DMS53 (cell line): ENCODE results near the gene NANOS2.
"Not testable (repeated sequence)": the region's sequence is repeated elsewhere in the genome, so short reads cannot be mapped to it uniquely, and the experiment has no call there.

Experiments used
- DNase-seq: peaks from one replicate; lab custom pipeline; 2025; lab: John Stamatoyannopoulos, UW

The NANOS2 gene

DNA sequence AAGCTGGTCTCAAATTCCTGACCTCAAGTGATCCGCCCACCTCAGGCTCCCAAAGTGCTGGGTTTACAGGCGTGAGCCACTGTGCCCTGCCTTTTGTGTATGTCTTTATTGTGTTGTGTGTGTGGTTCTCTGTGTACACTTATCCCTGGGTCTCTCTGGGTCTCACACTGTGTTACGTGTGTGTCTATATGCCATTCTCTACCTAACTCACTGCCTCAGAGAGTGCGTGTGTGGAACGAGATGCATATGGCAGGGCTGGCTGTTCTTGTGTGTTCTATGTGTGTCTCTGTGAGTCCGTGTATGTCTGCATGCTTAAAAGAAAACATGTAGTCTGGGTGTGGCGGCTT, 40.0 kb downstream of the NANOS2 start:
- DNase-seq: no peak

DNA sequence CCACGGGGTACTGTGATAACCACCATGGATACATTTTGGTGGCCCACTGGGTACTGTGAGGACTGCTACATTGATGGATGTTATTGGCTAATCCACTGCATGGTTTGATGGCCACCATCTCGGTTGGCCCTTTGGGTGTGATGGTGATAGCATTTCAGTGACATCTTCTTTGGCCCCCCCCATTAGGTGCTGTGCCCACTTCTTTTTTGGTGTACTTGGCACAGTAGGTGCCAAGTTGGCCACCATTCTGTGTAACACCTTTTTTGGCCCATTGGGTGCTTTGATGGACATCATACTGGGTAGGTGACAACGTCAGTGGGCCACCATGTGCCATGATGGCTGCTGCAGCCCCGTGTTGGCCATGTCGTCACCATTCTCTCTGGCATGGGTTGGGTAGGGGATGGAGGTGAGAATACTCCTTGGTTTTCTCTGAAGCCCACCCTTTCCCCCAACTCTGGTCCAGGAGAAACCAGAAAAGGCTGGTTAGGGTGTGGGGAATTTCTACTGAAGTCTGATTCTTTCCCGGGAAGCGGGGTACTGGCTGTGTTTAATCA, 41.3 kb downstream of the NANOS2 start:
- DNase-seq: no peak

DNA sequence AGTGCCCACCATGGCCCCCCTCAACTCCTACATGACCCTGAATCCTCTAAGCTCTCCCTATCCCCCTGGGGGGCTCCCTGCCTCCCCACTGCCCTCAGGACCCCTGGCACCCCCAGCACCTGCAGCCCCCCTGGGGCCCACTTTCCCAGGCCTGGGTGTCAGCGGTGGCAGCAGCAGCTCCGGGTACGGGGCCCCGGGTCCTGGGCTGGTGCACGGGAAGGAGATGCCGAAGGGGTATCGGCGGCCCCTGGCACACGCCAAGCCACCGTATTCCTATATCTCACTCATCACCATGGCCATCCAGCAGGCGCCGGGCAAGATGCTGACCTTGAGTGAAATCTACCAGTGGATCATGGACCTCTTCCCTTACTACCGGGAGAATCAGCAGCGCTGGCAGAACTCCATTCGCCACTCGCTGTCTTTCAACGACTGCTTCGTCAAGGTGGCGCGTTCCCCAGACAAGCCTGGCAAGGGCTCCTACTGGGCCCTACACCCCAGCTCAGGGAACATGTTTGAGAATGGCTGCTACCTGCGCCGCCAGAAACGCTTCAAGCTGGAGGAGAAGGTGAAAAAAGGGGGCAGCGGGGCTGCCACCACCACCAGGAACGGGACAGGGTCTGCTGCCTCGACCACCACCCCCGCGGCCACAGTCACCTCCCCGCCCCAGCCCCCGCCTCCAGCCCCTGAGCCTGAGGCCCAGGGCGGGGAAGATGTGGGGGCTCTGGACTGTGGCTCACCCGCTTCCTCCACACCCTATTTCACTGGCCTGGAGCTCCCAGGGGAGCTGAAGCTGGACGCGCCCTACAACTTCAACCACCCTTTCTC, 42.3 kb downstream of the NANOS2 start:
- no peak for DNase-seq

DNA sequence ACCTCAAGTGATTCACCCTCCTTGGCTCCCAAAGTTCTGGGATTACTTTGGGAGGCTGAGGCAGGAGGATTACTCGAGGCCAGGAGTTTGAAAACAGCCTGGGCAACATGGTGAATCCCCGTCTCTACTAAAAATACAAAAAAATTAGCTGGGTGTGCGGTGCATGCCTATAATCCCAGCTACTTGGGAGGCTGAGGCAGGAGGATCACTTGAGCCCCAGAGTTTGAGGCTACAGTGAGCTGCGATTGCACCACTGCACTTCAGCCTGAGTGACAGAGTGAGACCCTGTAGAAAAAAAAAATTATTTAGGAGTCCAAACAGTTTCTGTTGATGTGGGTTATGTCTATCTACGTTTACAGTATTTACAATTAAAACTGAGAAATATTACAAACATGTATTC, 43.8 kb downstream of the NANOS2 start:
- DNase-seq: no peak

DNA sequence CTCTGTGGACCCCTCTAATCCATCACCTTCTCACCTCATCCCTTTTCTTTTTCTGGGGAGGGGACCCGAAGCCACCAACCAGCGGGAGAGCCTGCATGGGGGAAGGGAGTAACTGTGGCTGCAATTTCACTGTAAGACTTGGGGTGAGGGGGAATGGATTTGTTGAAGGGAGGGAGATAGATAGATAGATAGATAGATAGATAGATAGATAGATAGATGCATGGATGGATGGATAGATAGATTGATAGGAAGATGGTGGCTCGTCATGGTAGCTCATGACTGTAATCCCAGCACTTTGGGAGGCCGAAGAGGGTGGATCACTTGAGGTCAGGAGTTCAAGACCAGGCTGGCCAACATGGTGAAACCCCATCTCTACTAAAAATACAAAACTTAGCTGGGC, 47.3 kb downstream of the NANOS2 start:
- DNase-seq: not testable (repeated sequence)

DNA sequence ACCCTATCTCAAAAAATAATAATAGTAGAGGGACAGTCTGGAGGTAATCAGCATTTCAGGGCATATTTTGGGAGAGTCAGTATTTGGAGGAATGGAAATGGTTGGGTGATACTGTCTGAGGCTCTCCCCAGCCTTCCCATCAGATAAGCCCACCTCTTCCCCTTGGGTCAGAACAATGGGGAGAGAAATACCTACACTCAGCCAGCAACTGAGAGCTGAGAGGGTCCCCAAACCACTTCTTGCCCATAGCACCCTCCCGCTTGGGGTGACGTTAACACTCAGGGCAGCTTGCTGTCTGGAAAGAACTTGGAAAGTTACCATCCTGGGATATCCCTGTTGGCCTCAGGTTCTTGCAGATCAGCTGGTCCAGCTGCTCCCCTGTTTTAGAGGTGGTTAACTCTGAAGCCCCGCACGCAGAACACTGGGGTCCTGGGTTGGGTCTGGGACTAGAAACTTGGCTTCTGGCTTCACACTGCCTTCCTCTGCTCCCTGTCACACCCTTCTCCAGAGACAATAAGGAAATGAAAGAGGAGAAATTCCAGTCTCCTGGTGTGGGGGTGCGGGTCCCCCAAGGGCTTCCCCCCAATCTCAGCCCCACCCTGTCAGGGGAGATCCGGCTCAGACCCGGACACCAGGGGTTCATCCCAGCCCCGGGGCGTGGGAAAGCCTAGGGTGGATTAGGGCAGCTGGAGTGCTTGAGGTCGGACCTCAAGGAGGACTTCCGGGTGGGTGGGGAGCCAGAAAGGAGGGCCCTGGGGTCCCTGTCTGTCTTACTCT, 48.0 kb downstream of the NANOS2 start:
- no peak for DNase-seq

DNA sequence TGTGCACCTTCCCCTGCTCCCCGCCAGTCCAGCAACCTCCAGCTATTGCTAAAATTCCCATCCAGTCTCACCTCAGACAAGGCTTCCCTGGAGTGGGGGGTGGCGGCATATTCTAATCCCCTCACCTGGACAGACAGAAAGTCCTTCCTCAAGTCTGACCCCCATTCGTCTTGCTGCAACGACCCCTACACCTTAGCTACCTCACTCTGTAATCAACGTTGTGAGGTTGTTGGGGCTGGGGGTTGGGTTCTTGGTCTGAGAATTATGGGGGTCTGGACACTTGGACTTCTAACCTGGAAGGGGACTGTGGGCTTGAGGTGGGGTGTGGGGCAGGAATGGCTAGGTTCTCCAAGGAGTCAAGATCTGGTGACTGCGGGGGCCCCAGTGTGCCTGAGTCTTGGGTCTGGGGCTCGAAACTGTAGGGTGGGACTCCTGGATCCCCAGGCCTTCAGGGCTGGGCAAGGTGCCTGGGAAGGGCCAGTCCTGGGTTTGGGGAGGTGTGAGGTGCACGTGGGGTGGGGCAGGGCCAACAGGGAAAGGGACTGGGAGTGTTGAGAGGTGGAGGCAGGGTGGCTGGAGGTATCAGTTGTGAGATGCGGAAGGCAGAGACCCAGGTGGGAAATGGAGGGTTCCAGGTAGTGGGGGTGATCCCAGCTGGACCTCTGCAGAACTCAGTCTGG, 49.2 kb downstream of the NANOS2 start:
- DNase-seq: peak; percentile 23

DNA sequence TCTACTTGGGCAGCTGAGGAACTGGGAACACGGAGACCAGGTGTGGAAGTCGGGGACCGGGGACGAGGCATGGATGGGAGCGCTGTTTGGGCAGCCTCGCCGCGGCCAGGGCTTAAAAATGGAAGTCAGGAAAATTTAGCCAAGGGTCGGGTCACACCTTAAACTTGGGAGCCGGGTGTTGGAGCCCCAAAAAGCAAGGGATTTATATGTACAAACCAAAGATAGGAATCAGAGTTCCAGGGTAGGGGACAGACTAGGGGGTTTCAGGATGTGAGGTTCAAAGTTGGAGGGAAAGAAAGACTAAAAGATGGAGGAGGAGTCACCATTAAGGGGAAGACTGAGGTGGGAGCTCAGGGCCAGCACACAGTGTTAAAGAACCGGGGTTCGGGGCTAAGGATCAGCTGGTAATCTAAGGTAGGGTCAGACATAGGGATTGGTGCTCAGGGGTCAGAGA, 49.9 kb downstream of the NANOS2 start:
- no peak for DNase-seq

DNA sequence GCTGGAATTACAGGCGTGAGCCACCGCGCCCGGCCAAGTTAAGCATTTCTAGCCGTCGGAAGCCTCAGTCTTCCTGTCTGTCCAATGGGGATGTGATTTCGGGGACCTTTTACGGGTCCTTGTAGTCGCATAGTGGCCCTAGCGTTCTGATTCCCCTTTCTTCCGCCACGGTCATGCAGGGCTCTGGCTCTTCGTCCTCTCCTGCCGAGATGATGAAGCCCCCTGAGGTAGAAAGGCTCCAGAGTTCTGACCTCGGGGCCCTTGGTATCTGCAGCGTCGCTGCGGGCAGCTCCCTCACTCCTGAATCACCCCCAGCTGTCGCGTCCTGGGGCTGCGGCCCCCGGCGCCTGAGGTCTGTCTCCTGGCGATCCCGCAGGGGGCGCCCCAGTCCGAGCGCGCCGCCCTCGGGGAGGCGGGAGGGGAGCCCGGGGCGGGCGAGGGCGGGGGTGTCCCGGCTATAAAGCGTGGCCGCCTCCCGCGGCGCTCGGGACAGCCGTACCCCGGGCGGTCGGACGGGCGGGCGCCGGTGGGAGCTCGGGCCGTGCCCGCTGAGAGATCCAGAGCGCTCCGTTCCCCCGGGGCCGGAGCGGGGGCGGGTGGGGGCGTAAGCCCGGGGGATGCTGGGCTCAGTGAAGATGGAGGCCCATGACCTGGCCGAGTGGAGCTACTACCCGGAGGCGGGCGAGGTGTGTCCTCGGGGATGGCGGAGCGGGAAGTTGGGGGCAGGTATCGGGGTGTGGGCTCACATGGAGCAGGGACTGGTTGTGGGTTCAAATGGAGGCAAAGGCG, 50.5 kb downstream of the NANOS2 start, which contains the start of gene FOXA3:
Gene FOXA3, plus strand, starts transcription at position 487 of the 789 bp plus-strand sequence. Its CDS starts 131 bp downstream, at position 618.
- peak; percentile 92 for DNase-seq

DNA sequence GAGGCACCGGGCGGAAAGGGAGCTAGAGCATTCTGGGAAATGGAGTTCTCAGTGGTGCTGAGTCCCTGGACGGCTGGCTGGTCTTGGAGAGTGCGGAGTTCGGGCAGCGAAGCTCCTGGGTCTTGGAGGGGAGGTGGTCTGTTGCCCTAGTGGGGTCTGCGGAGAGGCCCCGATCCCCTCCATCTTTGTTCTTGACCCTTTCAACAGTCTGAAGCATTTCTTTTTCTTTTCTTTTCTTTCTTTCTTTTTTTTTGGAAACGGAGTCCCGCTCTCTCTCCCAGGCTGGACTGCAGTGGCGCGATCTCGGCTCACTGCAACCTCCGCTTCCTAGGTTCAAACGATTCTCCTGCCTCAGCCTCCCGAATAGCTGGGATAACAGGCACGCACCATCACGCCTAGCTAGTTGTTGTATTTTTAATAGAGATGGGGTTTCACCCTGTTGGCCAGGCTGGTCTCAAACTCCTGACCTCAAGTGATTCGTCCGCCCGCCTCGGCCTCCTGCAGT, 51.2 kb downstream of the NANOS2 start:
- no peak for DNase-seq
